Forelimb muscle (tissue), 1 donor: ENCODE data around the gene DOCK1. TPM values are rescaled to one million over a fixed set of nuclear protein-coding genes. Genes with fewer than 3 reads are reported as not detected.

ENCODE experiments used
- DNase-seq: peaks from one replicate; pipeline ENCODE4 v3.0.0-alpha.2; 2013; ENCODE audit warnings: low read depth
- polyA plus RNA-seq: library from polyadenylated mRNA; unstranded; fragments of 120-200 nt; gene quantifications from one replicate; pipeline ENCODE4 v1.2.1, GENCODE V29; 2013; ENCODE audit not compliant: insufficient read length

The DOCK1 gene
- polyA plus RNA-seq, 1 donor = 26.7 TPM

GRCh38 chr10:127398140-127398970 is 493.1 kb downstream of the DOCK1 start:
- DNase-seq = no peak

- no peak for DNase-seq
Observed at GRCh38 chr10:127398971-127399365, 493.7 kb downstream of the DOCK1 start.

GRCh38 chr10:127399668-127400067 is 494.4 kb downstream of the DOCK1 start:
- DNase-seq = no peak

- DNase-seq = no peak
Observed at GRCh38 chr10:127400216-127400615, 495.0 kb downstream of the DOCK1 start.

GRCh38 chr10:127402596-127403409 is 497.6 kb downstream of the DOCK1 start:
- DNase-seq = no peak

GRCh38 chr10:127405221-127405620 is 500.0 kb downstream of the DOCK1 start:
- DNase-seq = no peak

- DNase-seq = no peak
Observed at GRCh38 chr10:127406018-127406550, 500.9 kb downstream of the DOCK1 start.

- no peak for DNase-seq
Observed at GRCh38 chr10:127407551-127407950, 502.3 kb downstream of the DOCK1 start.

GRCh38 chr10:127408112-127408710 is 503.0 kb downstream of the DOCK1 start:
- DNase-seq = no peak

- no peak for DNase-seq
Observed at GRCh38 chr10:127408733-127409132, 503.5 kb downstream of the DOCK1 start.

GRCh38 chr10:127410030-127410429 is 504.8 kb downstream of the DOCK1 start:
- DNase-seq = no peak

GRCh38 chr10:127411062-127411461 is 505.8 kb downstream of the DOCK1 start:
- no peak for DNase-seq

GRCh38 chr10:127413326-127413725 is 508.1 kb downstream of the DOCK1 start:
- DNase-seq = no peak

- no peak for DNase-seq
Observed at GRCh38 chr10:127414024-127414423, 508.8 kb downstream of the DOCK1 start.

- no peak for DNase-seq
Observed at GRCh38 chr10:127415116-127415515, 509.9 kb downstream of the DOCK1 start.

- no peak for DNase-seq
Observed at GRCh38 chr10:127415901-127416581, 510.8 kb downstream of the DOCK1 start.

- DNase-seq = no peak
Observed at GRCh38 chr10:127417031-127417430, 511.8 kb downstream of the DOCK1 start.

GRCh38 chr10:127417686-127418401 is 512.6 kb downstream of the DOCK1 start:
- no peak for DNase-seq

GRCh38 chr10:127418536-127419168 is 513.4 kb downstream of the DOCK1 start:
- no peak for DNase-seq

GRCh38 chr10:127420138-127420684 is 515.0 kb downstream of the DOCK1 start:
- no peak for DNase-seq
